RWPE2 (cell line): ENCODE results near the gene COL27A1.

Source experiments
- ATAC-seq: fragments of 200-7000 bp; cut with Tn5 transposase; 3 replicates; pipeline ENCODE4 v1.9.1; 2021; ENCODE audit warnings: low read depth
- DNase-seq: peaks from one replicate; pipeline ENCODE4 v3.0.0-alpha.2; 2020; ENCODE audit warnings: low spot score
- H3K27ac ChIP-seq: fragments of 450-650 bp; 2 replicates; pipeline ENCODE4 v1.5.1; 2017; ENCODE audit warnings: mild to moderate bottlenecking; ENCODE audit not compliant: poor library complexity, severe bottlenecking
- H3K27me3 ChIP-seq: fragments of 250-450 bp; sonication (Bioruptor Pico); 2 replicates; pipeline ENCODE4 v1.5.1; 2021; ENCODE audit warnings: mild to moderate bottlenecking, moderate library complexity; ENCODE audit not compliant: insufficient read depth, poor library complexity, severe bottlenecking
- H3K36me3 ChIP-seq: fragments of 250-450 bp; sonication (Bioruptor Pico); 2 replicates; pipeline ENCODE4 v1.5.1; 2020; ENCODE audit warnings: low read depth, mild to moderate bottlenecking, moderate library complexity
- H3K4me1 ChIP-seq: fragments of 250-450 bp; sonication (Bioruptor Pico); 2 replicates; pipeline ENCODE4 v1.5.1; 2021; ENCODE audit warnings: mild to moderate bottlenecking, moderate library complexity; ENCODE audit not compliant: insufficient read depth, poor library complexity, severe bottlenecking
- H3K4me3 ChIP-seq: fragments of 250-450 bp; sonication (Bioruptor Pico); 2 replicates; pipeline ENCODE4 v1.5.1; 2021; ENCODE audit warnings: mild to moderate bottlenecking, moderate library complexity; ENCODE audit not compliant: severe bottlenecking
- H3K9me3 ChIP-seq: fragments of 250-450 bp; sonication (Bioruptor Pico); 2 replicates; pipeline ENCODE4 v1.5.1; 2021; ENCODE audit warnings: mild to moderate bottlenecking, moderate library complexity; ENCODE audit not compliant: severe bottlenecking
- TF ChIP-seq, protein P1 (sequence below): fragments of 450-650 bp; IDR thresholded peaks from one replicate; pipeline ENCODE4 v1.5.1; 2017; ENCODE audit warnings: mild to moderate bottlenecking, moderate library complexity; ENCODE audit not compliant: poor library complexity, severe bottlenecking

Gene COL27A1

DNA sequence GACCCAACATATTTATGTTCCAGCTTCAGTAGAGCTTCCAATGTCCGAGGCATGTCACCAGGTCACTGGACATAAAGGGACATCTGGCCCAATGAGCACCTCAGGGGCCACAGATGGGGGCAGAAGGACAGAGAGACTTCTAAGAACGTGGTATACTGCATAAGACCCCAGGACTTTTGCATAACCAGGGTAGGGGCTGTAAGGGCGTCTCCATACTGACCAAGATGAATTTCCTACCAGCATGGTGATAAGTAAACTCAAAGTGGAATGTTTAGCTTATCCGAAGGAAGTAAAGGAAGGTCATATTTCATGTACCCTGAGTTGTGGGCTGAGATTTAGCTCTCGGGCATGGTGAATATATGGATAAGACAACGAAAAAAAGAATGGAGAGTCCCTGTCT, 17.5 kb upstream of the COL27A1 start:
- DNase-seq = no peak
- TF ChIP-seq, protein P1, sequence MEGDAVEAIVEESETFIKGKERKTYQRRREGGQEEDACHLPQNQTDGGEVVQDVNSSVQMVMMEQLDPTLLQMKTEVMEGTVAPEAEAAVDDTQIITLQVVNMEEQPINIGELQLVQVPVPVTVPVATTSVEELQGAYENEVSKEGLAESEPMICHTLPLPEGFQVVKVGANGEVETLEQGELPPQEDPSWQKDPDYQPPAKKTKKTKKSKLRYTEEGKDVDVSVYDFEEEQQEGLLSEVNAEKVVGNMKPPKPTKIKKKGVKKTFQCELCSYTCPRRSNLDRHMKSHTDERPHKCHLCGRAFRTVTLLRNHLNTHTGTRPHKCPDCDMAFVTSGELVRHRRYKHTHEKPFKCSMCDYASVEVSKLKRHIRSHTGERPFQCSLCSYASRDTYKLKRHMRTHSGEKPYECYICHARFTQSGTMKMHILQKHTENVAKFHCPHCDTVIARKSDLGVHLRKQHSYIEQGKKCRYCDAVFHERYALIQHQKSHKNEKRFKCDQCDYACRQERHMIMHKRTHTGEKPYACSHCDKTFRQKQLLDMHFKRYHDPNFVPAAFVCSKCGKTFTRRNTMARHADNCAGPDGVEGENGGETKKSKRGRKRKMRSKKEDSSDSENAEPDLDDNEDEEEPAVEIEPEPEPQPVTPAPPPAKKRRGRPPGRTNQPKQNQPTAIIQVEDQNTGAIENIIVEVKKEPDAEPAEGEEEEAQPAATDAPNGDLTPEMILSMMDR = no peak
- H3K36me3 ChIP-seq = no peaks in the 10 kb centered on the region
- H3K4me1 ChIP-seq = no peaks in the 10 kb centered on the region
- no peaks in the 10 kb centered on the region for H3K9me3 ChIP-seq
- no peak overlapping the region for H3K4me3 ChIP-seq
- no peak for ATAC-seq
- H3K27me3 ChIP-seq = no peaks in the 10 kb centered on the region
- no peak overlapping the region for H3K27ac ChIP-seq

DNA sequence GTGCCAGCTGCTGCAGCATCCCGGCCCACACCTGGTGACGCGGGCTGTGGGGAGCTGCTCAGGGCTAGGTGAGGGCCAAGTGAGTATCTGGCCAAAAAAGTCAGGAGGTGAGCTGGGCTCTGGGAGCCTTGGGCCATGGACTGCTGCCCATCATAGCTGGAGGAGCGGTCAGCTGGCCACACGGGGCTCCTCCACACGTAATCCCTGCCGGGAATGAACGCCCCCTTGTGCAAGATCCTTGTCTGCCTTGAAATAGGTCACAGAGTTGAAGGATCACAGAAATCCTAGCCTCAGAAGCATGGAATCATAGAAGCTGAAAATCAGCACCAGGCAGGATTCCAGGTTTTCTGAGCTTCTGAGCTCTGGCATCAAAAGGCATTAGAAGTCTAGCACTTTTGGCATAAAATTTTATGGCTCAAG, 16.8 kb upstream of the COL27A1 start:
- ATAC-seq (no peak), DNase-seq (no peak)

DNA sequence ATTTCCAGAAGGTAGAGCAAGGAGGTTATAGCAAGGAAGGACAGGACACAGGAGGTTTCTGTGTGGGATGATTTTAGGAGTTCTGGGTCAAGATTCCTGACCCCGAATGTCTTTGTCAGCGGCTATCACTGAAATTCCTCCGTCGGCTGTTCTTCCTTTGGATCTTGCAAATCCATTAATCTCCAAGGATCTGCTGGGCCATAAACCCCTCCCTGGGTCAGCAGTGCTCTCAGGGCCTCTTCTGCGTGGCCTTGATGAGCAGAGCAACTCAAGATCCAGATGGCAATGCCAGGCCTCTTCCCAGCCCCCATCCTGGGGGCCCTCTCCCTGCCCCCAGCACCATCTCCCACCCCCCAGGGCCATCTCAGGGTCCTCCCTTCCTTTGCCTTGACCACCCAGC, 16.3 kb upstream of the COL27A1 start:
- Histone ChIP-seq H3K4me1 (no peaks in the 10 kb centered on the region), H3K27me3 (no peaks in the 10 kb centered on the region), H3K36me3 (no peaks in the 10 kb centered on the region), H3K9me3 (no peaks in the 10 kb centered on the region), H3K27ac (no peak overlapping the region), H3K4me3 (no peak overlapping the region)
- DNase-seq (no peak), ATAC-seq (no peak)
- TF ChIP-seq, protein P1 = no peak

More for the DNA sequence above, 16.8 kb upstream of the COL27A1 start:
- H3K4me3 ChIP-seq = no peak overlapping the region
- TF ChIP-seq, protein P1 = no peak
- no peaks in the 10 kb centered on the region for H3K36me3 ChIP-seq
- no peaks in the 10 kb centered on the region for H3K9me3 ChIP-seq
- H3K4me1 ChIP-seq = no peaks in the 10 kb centered on the region
- H3K27me3 ChIP-seq = no peaks in the 10 kb centered on the region
- no peak overlapping the region for H3K27ac ChIP-seq

DNA sequence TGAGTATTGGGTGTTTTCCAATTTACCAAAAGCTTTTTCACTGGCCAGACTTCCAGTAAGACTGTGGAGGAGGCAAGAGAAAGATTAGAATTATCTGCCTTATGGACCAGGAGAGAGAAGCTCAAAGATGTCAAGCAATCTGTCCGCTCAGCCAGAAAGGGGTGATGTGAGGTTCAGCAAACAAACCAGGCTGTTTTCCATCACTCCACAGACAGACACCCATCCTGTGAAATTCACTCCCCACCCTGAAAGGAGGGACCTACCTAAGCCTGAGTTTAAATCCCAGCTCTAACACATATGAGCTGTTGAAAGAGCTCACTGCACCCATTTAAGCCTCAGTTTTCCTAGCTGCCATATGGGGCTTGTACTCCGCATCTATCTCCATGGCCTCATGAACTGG, 14.9 kb upstream of the COL27A1 start:
- ATAC-seq = no peak
- Histone ChIP-seq H3K27ac (no peak overlapping the region), H3K4me3 (no peak overlapping the region), H3K27me3 (no peaks in the 10 kb centered on the region), H3K36me3 (no peaks in the 10 kb centered on the region), H3K9me3 (no peaks in the 10 kb centered on the region), H3K4me1 (no peaks in the 10 kb centered on the region)
- no peak for DNase-seq
- TF ChIP-seq, protein P1 = no peak

DNA sequence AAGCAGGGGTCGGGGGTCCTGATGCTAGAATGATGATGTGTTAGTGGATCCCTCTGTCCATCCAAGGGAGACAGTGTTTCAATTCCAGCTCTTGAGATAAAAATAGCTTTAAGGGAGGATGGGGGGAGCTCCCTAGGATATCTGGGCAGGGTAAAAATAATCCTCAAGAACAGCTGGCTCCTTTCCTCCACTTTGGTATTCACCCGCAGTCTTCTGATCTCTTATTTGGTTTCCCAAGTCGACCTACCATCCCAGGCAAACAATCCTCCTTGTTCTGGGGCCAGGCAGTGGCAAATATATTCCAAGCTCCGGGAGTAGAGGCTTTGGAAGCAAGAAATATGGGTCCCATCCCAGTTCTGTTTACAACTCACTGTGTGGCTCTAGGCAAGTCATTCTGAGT, 14.5 kb upstream of the COL27A1 start:
- H3K9me3 ChIP-seq = no peaks in the 10 kb centered on the region
- TF ChIP-seq, protein P1 = no peak
- no peak overlapping the region for H3K27ac ChIP-seq
- no peak overlapping the region for H3K4me3 ChIP-seq
- no peaks in the 10 kb centered on the region for H3K36me3 ChIP-seq
- DNase-seq (no peak), ATAC-seq (no peak)
- H3K27me3 ChIP-seq = no peaks in the 10 kb centered on the region
- H3K4me1 ChIP-seq = no peaks in the 10 kb centered on the region
